ENCODE data around the gene HLA-DRB5.

DNA sequence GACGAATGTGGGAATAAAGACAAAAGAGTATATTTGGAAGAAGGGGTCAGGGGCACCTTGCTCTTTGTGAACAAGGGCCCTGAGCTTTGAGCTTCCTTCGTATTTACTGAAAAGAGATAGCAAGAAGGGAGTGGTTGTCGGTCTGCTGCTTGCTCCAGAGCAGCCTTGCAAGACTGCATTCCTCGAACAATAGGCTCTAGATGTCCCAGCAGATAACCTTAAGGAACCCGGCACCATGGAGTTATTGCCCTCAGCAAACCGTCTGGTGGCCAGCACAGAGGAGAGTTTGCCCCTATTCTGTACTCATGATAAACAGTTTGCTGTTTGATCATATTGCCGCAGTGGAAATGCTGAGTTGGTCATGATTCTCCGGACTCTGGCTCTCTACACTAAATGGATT, 36.9 kb upstream of the HLA-DRB5 start:
- TF ChIP-seq, protein P1, sequence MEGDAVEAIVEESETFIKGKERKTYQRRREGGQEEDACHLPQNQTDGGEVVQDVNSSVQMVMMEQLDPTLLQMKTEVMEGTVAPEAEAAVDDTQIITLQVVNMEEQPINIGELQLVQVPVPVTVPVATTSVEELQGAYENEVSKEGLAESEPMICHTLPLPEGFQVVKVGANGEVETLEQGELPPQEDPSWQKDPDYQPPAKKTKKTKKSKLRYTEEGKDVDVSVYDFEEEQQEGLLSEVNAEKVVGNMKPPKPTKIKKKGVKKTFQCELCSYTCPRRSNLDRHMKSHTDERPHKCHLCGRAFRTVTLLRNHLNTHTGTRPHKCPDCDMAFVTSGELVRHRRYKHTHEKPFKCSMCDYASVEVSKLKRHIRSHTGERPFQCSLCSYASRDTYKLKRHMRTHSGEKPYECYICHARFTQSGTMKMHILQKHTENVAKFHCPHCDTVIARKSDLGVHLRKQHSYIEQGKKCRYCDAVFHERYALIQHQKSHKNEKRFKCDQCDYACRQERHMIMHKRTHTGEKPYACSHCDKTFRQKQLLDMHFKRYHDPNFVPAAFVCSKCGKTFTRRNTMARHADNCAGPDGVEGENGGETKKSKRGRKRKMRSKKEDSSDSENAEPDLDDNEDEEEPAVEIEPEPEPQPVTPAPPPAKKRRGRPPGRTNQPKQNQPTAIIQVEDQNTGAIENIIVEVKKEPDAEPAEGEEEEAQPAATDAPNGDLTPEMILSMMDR (IDR thresholded peaks at IDR 0.05), result no peak
- TF ChIP-seq POLR2A (IDR thresholded peaks at IDR 0.05), result no peak
